Amygdala (tissue), 56 donors: ENCODE data around the gene RPA1.

Experiments
- DNase-seq, 56 donors: peaks; one replicate each; lab custom pipeline; 2025; lab: John Stamatoyannopoulos, UW

RPA1 gene

GRCh38 chr17:1906662-1907101 is 76.9 kb downstream of the RPA1 start:
- no peak for DNase-seq

- DNase-seq = peak in 2 of 56 donors; percentile 3 to 31
These were observed 77.4 kb downstream of the RPA1 start for GRCh38 chr17:1907216-1907631.

GRCh38 chr17:1907909-1908698 is 78.3 kb downstream of the RPA1 start:
- peak in 10 of 56 donors; percentile 10 to 51 (median 25) for DNase-seq

GRCh38 chr17:1908699-1909309 is 79.0 kb downstream of the RPA1 start:
- DNase-seq = peak in 35 of 56 donors; percentile 13 to 69 (median 31)

GRCh38 chr17:1909985-1910384 is 80.2 kb downstream of the RPA1 start:
- no peak for DNase-seq

GRCh38 chr17:1912146-1912545 is 82.3 kb downstream of the RPA1 start:
- no peak for DNase-seq

GRCh38 chr17:1913702-1914101 is 83.9 kb downstream of the RPA1 start:
- DNase-seq = no peak

GRCh38 chr17:1914661-1915083 is 84.9 kb downstream of the RPA1 start:
- no peak for DNase-seq

GRCh38 chr17:1915889-1916288 is 86.1 kb downstream of the RPA1 start:
- no peak for DNase-seq

- DNase-seq = no peak
These were observed 86.5 kb downstream of the RPA1 start for GRCh38 chr17:1916316-1916715.

- DNase-seq = no peak
These were observed 87.3 kb downstream of the RPA1 start for GRCh38 chr17:1916963-1917715.

GRCh38 chr17:1918346-1919162 is 88.7 kb downstream of the RPA1 start:
- DNase-seq = peak in 1 of 56 donors; percentile 18

GRCh38 chr17:1919201-1919600 is 89.4 kb downstream of the RPA1 start:
- DNase-seq = no peak

- DNase-seq = peak in 42 of 56 donors; percentile 19 to 81 (median 58)
These were observed 91.1 kb downstream of the RPA1 start for GRCh38 chr17:1920948-1921351.

- peak in 10 of 56 donors; percentile 20 to 57 (median 33) for DNase-seq
These were observed 99.2 kb downstream of the RPA1 start for GRCh38 chr17:1928976-1929375.

- DNase-seq = no peak
These were observed 100.5 kb downstream of the RPA1 start for GRCh38 chr17:1930337-1930645.

GRCh38 chr17:1931844-1932579 is 102.2 kb downstream of the RPA1 start:
- DNase-seq = peak in 28 of 56 donors; percentile 18 to 70 (median 42)

GRCh38 chr17:1933875-1934715 is 104.3 kb downstream of the RPA1 start:
- no peak for DNase-seq

- peak in 2 of 56 donors; percentile 22 to 41 for DNase-seq
These were observed 105.1 kb downstream of the RPA1 start for GRCh38 chr17:1934901-1935300.
